MM.1S (cell line): ENCODE results near the gene SERHL2.
"Not testable (repeated sequence)": the region's sequence is repeated elsewhere in the genome, so short reads cannot be mapped to it uniquely, and the experiment has no call there.

Source experiments
- DNase-seq: peaks from one replicate; pipeline ENCODE4 v3.0.0-alpha.2; 2015
- H2AFZ ChIP-seq: fragments of 300-600 bp; sonication (generic); 2 replicates; pipeline ENCODE4 v1.6.0; 2016; ENCODE audit warnings: antibody characterized with exemption, low read length
- H3F3A ChIP-seq: fragments of 300-600 bp; sonication (generic); 2 replicates; pipeline ENCODE4 v1.6.1; 2016; ENCODE audit warnings: mild to moderate bottlenecking, antibody characterized with exemption, low read length, moderate library complexity, mixed read lengths; ENCODE audit not compliant: insufficient read depth
- H3K27ac ChIP-seq: fragments of 300-600 bp; sonication (generic); 2 replicates; pipeline ENCODE4 v1.5.1; 2016; ENCODE audit warnings: mild to moderate bottlenecking, low read length
- H3K27me3 ChIP-seq: fragments of 300-600 bp; sonication (generic); replicated peaks from 2 replicates; pipeline ENCODE4 v1.6.0; 2016; ENCODE audit warnings: low read length; ENCODE audit not compliant: insufficient read depth
- H3K36me3 ChIP-seq: fragments of 300-600 bp; sonication (generic); replicated peaks from 2 replicates; pipeline ENCODE4 v1.6.1; 2016; ENCODE audit warnings: mild to moderate bottlenecking, low read length, mixed read lengths; ENCODE audit not compliant: insufficient read depth
- H3K4me1 ChIP-seq: fragments of 300-600 bp; sonication (generic); 2 replicates; pipeline ENCODE4 v1.6.1; 2016; ENCODE audit warnings: low read length, mixed read lengths
- H3K4me2 ChIP-seq: fragments of 300-600 bp; sonication (generic); 2 replicates; pipeline ENCODE4 v1.6.0; 2016; ENCODE audit warnings: low read depth, low read length
- H3K4me3 ChIP-seq: fragments of 300-600 bp; sonication (generic); 2 replicates; pipeline ENCODE4 v1.5.1; 2016; ENCODE audit warnings: low read length, mixed read lengths
- H3K79me2 ChIP-seq: fragments of 300-600 bp; sonication (generic); 2 replicates; pipeline ENCODE4 v1.6.1; 2016; ENCODE audit warnings: mixed run types, low read length, mixed read lengths
- H3K9ac ChIP-seq: fragments of 300-600 bp; sonication (generic); 2 replicates; pipeline ENCODE4 v1.6.1; 2016; ENCODE audit warnings: low read length, mixed read lengths
- H3K9me2 ChIP-seq: fragments of 300-600 bp; sonication (generic); replicated peaks from 2 replicates; pipeline ENCODE4 v1.6.1; 2016; ENCODE audit warnings: mild to moderate bottlenecking, low read length, mixed read lengths; ENCODE audit not compliant: insufficient read depth
- H3K9me3 ChIP-seq: fragments of 300-600 bp; sonication (generic); replicated peaks from 2 replicates; pipeline ENCODE4 v1.6.1; 2016; ENCODE audit warnings: mild to moderate bottlenecking, low read length, mixed read lengths; ENCODE audit not compliant: insufficient read depth
- H4K20me1 ChIP-seq: fragments of 300-600 bp; sonication (generic); 2 replicates; pipeline ENCODE4 v1.6.1; 2016; ENCODE audit warnings: mild to moderate bottlenecking, low read length, moderate library complexity, mixed read lengths; ENCODE audit not compliant: insufficient read depth
- CTCF ChIP-seq: fragments of 300-600 bp; sonication (generic); IDR thresholded peaks from 2 replicates; pipeline ENCODE4 v1.5.1; 2016; ENCODE audit warnings: antibody characterized with exemption, low read length, mixed read lengths
- EZH2 ChIP-seq: fragments of 300-600 bp; sonication (generic); optimal IDR thresholded peaks from 2 replicates; pipeline ENCODE3; 2017; ENCODE audit warnings: low read depth, mild to moderate bottlenecking, antibody characterized with exemption, low read length, mixed read lengths
- EZH2phosphoT487 ChIP-seq: fragments of 300-600 bp; sonication (generic); IDR thresholded peaks from 2 replicates; pipeline ENCODE4 v1.6.1; 2018; ENCODE audit warnings: antibody characterized with exemption, low read length

SERHL2 gene

GRCh38 chr22:42549331-42550060 lies 4.3 kb upstream of the SERHL2 start:
- peaks cover 12% of the 10 kb centered on the region for H3K4me1 ChIP-seq
- H2AFZ ChIP-seq, result no peak overlapping the region
- no peak for DNase-seq

GRCh38 chr22:42552294-42552647 lies 1.5 kb upstream of the SERHL2 start:
- not testable (repeated sequence) for H2AFZ ChIP-seq, DNase-seq, H3K36me3 ChIP-seq, H3K79me2 ChIP-seq, H3K9me2 ChIP-seq, H3K9me3 ChIP-seq, H3K9ac ChIP-seq
- H3F3A ChIP-seq, result peaks cover 10% of the 10 kb centered on the region
- peaks cover 62% of the 10 kb centered on the region for H3K27me3 ChIP-seq
- peak overlapping the region; percentile 50; the same call in 1 of the 2 replicates for H3K27ac ChIP-seq
- H4K20me1 ChIP-seq, result peaks cover 16% of the 10 kb centered on the region
- H3K4me2 ChIP-seq, result peak overlapping the region; percentile 50; the same call in 1 of the 2 replicates
- peaks cover 12% of the 10 kb centered on the region for H3K4me1 ChIP-seq
- H3K4me3 ChIP-seq, result 0 out of 2 replicates have a peak overlapping the region, but pooled peaks have one; percentile 42

More at GRCh38 chr22:42549331-42550060, 4.3 kb upstream of the SERHL2 start:
- no peak overlapping the region for H3K4me3 ChIP-seq
- no peak overlapping the region for H3K4me2 ChIP-seq
- no peaks in the 10 kb centered on the region for H3K79me2 ChIP-seq
- TF ChIP-seq EZH2 (no peak), EZH2phosphoT487 (no peak; the same call in 1 of the 2 replicates), CTCF (no peak)
- no peak overlapping the region for H3K27ac ChIP-seq
- H4K20me1 ChIP-seq, result peaks cover 16% of the 10 kb centered on the region
- H3K9me2 ChIP-seq, result no peaks in the 10 kb centered on the region
- H3K36me3 ChIP-seq, result no peaks in the 10 kb centered on the region
- H3K9me3 ChIP-seq, result no peaks in the 10 kb centered on the region
- peaks cover 84% of the 10 kb centered on the region for H3K27me3 ChIP-seq
- peaks cover 10% of the 10 kb centered on the region for H3F3A ChIP-seq
- no peak overlapping the region for H3K9ac ChIP-seq

- H3K4me1 ChIP-seq, result no peaks in the 10 kb centered on the region
- TF ChIP-seq EZH2, result no peak
- H3K9me3 ChIP-seq, result no peaks in the 10 kb centered on the region
- H3K4me2 ChIP-seq, result no peak overlapping the region
- no peaks in the 10 kb centered on the region for H3K9me2 ChIP-seq
- no peak overlapping the region for H3K27ac ChIP-seq
- H3K27me3 ChIP-seq, result peaks cover 9% of the 10 kb centered on the region
- no peak overlapping the region for H2AFZ ChIP-seq
- H3K9ac ChIP-seq, result no peak overlapping the region
- H3K4me3 ChIP-seq, result no peak overlapping the region
- no peaks in the 10 kb centered on the region; the same call in 1 of the 2 replicates for H4K20me1 ChIP-seq
- no peaks in the 10 kb centered on the region for H3K79me2 ChIP-seq
- no peak for DNase-seq
- no peaks in the 10 kb centered on the region for H3K36me3 ChIP-seq
- no peaks in the 10 kb centered on the region; the same call in 1 of the 2 replicates for H3F3A ChIP-seq
Measured at GRCh38 chr22:42560381-42560780, 6.6 kb downstream of the SERHL2 start.

DNA sequence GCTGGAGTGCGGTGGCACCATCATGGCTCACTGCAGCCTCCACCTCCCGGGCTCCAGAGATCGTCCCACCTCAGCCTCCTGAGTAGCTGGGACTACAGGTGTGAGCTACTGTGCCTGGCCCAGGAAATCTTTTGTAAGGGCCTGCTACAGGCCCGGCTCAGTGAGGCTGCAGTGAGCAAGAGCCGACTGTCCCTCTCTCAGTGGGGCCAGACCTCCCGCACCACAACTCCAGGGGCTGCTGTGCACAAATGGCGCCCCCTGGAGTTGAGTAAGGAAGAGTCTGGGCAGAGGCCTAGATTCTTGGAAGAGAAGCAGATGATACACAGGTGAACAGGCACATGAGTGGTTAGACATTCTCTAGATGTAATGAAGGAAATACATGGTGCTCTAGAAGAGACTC lies 7.0 kb downstream of the SERHL2 start:
- H2AFZ ChIP-seq, result no peak overlapping the region
- H3K4me3 ChIP-seq, result no peak overlapping the region
- H3K4me2 ChIP-seq, result no peak overlapping the region
- H3K27me3 ChIP-seq, result peaks cover 9% of the 10 kb centered on the region
- no peaks in the 10 kb centered on the region for H3K9me3 ChIP-seq
- no peak for DNase-seq
- no peaks in the 10 kb centered on the region for H3K4me1 ChIP-seq
- no peaks in the 10 kb centered on the region; the same call in 1 of the 2 replicates for H3F3A ChIP-seq
- no peaks in the 10 kb centered on the region; the same call in 1 of the 2 replicates for H4K20me1 ChIP-seq
- no peak overlapping the region for H3K27ac ChIP-seq
- no peak overlapping the region for H3K9ac ChIP-seq
- H3K9me2 ChIP-seq, result no peaks in the 10 kb centered on the region
- H3K36me3 ChIP-seq, result no peaks in the 10 kb centered on the region
- no peaks in the 10 kb centered on the region for H3K79me2 ChIP-seq
- TF ChIP-seq EZH2phosphoT487 (no peak), CTCF (peak; percentile 49)
